ENCODE data around the gene ILDR2.
A peak's percentile ranks its signal among the peaks of the same experiment; 100 is the strongest.

The ILDR2 gene

GRCh38 chr1:166859597-166859996 is 115.7 kb downstream of the ILDR2 start:
- Mint-ChIP-seq H3K4me1 (peaks cover 16% of the 10 kb centered on the region), H3K36me3 (peaks cover 23% of the 10 kb centered on the region), H3K27ac (peak overlapping the region; percentile 79), H3K9me3 (no peaks in the 10 kb centered on the region), H3K4me3 (no peak overlapping the region), H3K27me3 (no peaks in the 10 kb centered on the region)

GRCh38 chr1:166858726-166859419 is 116.5 kb downstream of the ILDR2 start:
- H3K27me3 Mint-ChIP-seq, result no peaks in the 10 kb centered on the region
- no peaks in the 10 kb centered on the region for H3K9me3 Mint-ChIP-seq
- peaks cover 18% of the 10 kb centered on the region for H3K4me1 Mint-ChIP-seq
- no peak overlapping the region for H3K4me3 Mint-ChIP-seq
- H3K36me3 Mint-ChIP-seq, result peaks cover 25% of the 10 kb centered on the region
- peak overlapping the region; percentile 79 for H3K27ac Mint-ChIP-seq

Measured in activated naive CD4-positive, alpha-beta T cell treated with anti-CD3 and anti-CD28 coated beads, Interleukin-2, amount 50 U/mL, for 24 hours (primary cell).